BJ (cell line): ENCODE data around the gene NFE2L3. TPM values are rescaled to one million over a fixed set of nuclear protein-coding genes. Genes with fewer than 3 reads are reported as not detected.
"Not testable (repeated sequence)": the region's sequence is repeated elsewhere in the genome, so short reads cannot be mapped to it uniquely, and the experiment has no call there.

Experiments
- CTCF ChIA-PET: fragments of 350-600 bp; formaldehyde crosslinking; extraction: SDS; loops from one replicate; lab custom pipeline; 2021; ENCODE audit warnings: antibody characterized with exemption, inconsistent platforms; lab: Yijun Ruan, JAX
- POLR2A ChIA-PET: fragments of 300-600 bp; sonication (Branson Sonifier 250); formaldehyde crosslinking; extraction: SDS; loops from one replicate; lab custom pipeline; 2021; ENCODE audit warnings: antibody characterized with exemption; lab: Charles Lee
- DNase-seq: peaks from one replicate; pipeline ENCODE4 v3.0.0-alpha.2; 2011; ENCODE audit warnings: low read depth
- H3K27me3 ChIP-seq: 2 replicates; pipeline ENCODE4 v1.6.0; 2011; ENCODE audit warnings: low read length; ENCODE audit not compliant: control insufficient read depth, insufficient read depth
- H3K36me3 ChIP-seq: 2 replicates; pipeline ENCODE4 v1.5.1; 2011; ENCODE audit warnings: low read length; ENCODE audit not compliant: control insufficient read depth, insufficient read depth
- H3K4me3 ChIP-seq: 2 replicates; pipeline ENCODE4 v1.5.1; 2011; ENCODE audit warnings: low read depth, mild to moderate bottlenecking, control low read depth, low read length
- CTCF ChIP-seq: IDR thresholded peaks from 2 replicates; pipeline ENCODE4 v1.5.1; 2011; ENCODE audit warnings: low read depth, mild to moderate bottlenecking, control low read depth, inconsistent platforms, low read length, moderate library complexity; ENCODE audit not compliant: insufficient read depth
- polyA plus RNA-seq: library from polyadenylated mRNA; depleted of rRNA; stranded (reverse); fragments of >200 nt; gene quantifications from 2 replicates; pipeline ENCODE4 v1.2.3, GENCODE V29; 2011

Gene NFE2L3
- polyA plus RNA-seq, 1 experiment: 2.6 TPM

GRCh38 chr7:26192485-26193087 is 40.6 kb downstream of the NFE2L3 start:
- ChIA-PET POLR2A (interaction anchor here (0.6 to 1.1 kb wide), 3 partner anchors 14 to 1548 kb away, joined by 3 to 7 read pairs (median 4); no protein-coding TSS in a partner anchor), CTCF (interaction anchor here (0.7 to 1.9 kb wide), 5 partner anchors 11 to 173 kb away, joined by 3 to 5 read pairs (median 3); no protein-coding TSS in a partner anchor)
- no peak for TF ChIP-seq CTCF
- no peaks in the 10 kb centered on the region for H3K27me3 ChIP-seq
- peaks cover 19% of the 10 kb centered on the region for H3K36me3 ChIP-seq
- no peak overlapping the region for H3K4me3 ChIP-seq
- no peak for DNase-seq

- Histone ChIP-seq H3K36me3 (peaks cover 19% of the 10 kb centered on the region), H3K4me3 (no peak overlapping the region), H3K27me3 (no peaks in the 10 kb centered on the region)
- ChIA-PET CTCF (interaction anchor here (0.7 to 7.4 kb wide), 4 partner anchors 12 to 172 kb away, joined by 3 to 55 read pairs (median 4); no protein-coding TSS in a partner anchor), POLR2A (interaction anchor here (0.6 to 1.1 kb wide), 2 partner anchors 13 to 30 kb away, joined by 3 to 7 read pairs; no protein-coding TSS in a partner anchor)
- TF ChIP-seq CTCF: no peak
- no peak for DNase-seq
Observed at GRCh38 chr7:26193432-26194207, 41.6 kb downstream of the NFE2L3 start.

GRCh38 chr7:26194764-26195163 is 42.8 kb downstream of the NFE2L3 start:
- not testable (repeated sequence) for H3K27me3 ChIP-seq, DNase-seq, H3K4me3 ChIP-seq
- H3K36me3 ChIP-seq: peaks cover 17% of the 10 kb centered on the region
- ChIA-PET POLR2A (interaction anchor here (0.6 kb wide), 2 partner anchors 24 to 1866 kb away, joined by 3 to 6 read pairs; no protein-coding TSS in a partner anchor), CTCF (interaction anchor here (7.4 kb wide), 1 partner anchor 104 kb away, joined by 55 read pairs; no protein-coding TSS in a partner anchor)

- ChIA-PET POLR2A (interaction anchor here (0.6 kb wide), 2 partner anchors 25 to 1866 kb away, joined by 3 to 6 read pairs; no protein-coding TSS in a partner anchor), CTCF (interaction anchor here (7.4 kb wide), 1 partner anchor 105 kb away, joined by 55 read pairs; no protein-coding TSS in a partner anchor)
- Histone ChIP-seq H3K4me3 (no peak overlapping the region), H3K36me3 (peaks cover 16% of the 10 kb centered on the region), H3K27me3 (no peaks in the 10 kb centered on the region)
- no peak for DNase-seq
- TF ChIP-seq CTCF: no peak
Observed at GRCh38 chr7:26195182-26195581, 43.2 kb downstream of the NFE2L3 start.

- no peak for DNase-seq
- no peak for TF ChIP-seq CTCF
- no peak overlapping the region for H3K4me3 ChIP-seq
- H3K27me3 ChIP-seq: no peaks in the 10 kb centered on the region
- H3K36me3 ChIP-seq: peaks cover 15% of the 10 kb centered on the region
- ChIA-PET CTCF (interaction anchor here (0.5 to 7.4 kb wide), 3 partner anchors 8 to 172 kb away, joined by 3 to 55 read pairs (median 28); no protein-coding TSS in a partner anchor), POLR2A (no interaction called here)
Observed at GRCh38 chr7:26195867-26196657, 44.1 kb downstream of the NFE2L3 start.
